Mucosa of rectum (tissue), 2 donors: ENCODE results near the gene EPHA4.

Experiments used
- H3K27ac ChIP-seq, 2 donors: one replicate each; pipeline ENCODE4 v1.7.0; 2013; ENCODE audit warnings: inconsistent platforms in 2 of 2, low read depth in 2 of 2, low read length in 2 of 2
- H3K27me3 ChIP-seq, 2 donors: one replicate each; pipeline ENCODE4 v1.7.0; 2013; ENCODE audit warnings: low read length in 2 of 2; ENCODE audit not compliant: control insufficient read depth in 2 of 2, insufficient read depth in 2 of 2
- H3K36me3 ChIP-seq, 2 donors: one replicate each; pipeline ENCODE4 v1.7.0; 2013; ENCODE audit warnings: low read length in 2 of 2; ENCODE audit not compliant: control insufficient read depth in 2 of 2, insufficient read depth in 2 of 2
- H3K4me1 ChIP-seq, 2 donors: one replicate each; pipeline ENCODE4 v1.7.0; 2013; ENCODE audit warnings: low read length in 2 of 2, mild to moderate bottlenecking in 1 of 2; ENCODE audit not compliant: control insufficient read depth in 2 of 2, insufficient read depth in 2 of 2
- H3K4me3 ChIP-seq, 2 donors: one replicate each; pipeline ENCODE4 v1.7.0; 2013; ENCODE audit warnings: low read length in 2 of 2
- H3K9ac ChIP-seq, 2 donors: one replicate each; pipeline ENCODE4 v1.7.0; 2013; ENCODE audit warnings: low read length in 2 of 2, low read depth in 1 of 2, mild to moderate bottlenecking in 1 of 2
- H3K9me3 ChIP-seq, 2 donors: one replicate each; pipeline ENCODE4 v1.7.0; 2013; ENCODE audit warnings: low read length in 2 of 2; ENCODE audit not compliant: control insufficient read depth in 2 of 2
- donor health status: healthy.
- donor health status: Normal muscosa, but diverticular disease.

EPHA4 gene

GRCh38 chr2:221449406-221449805 lies 122.7 kb downstream of the EPHA4 start:
- Histone ChIP-seq H3K4me3 (no peak overlapping the region), H3K27me3 (no peaks in the 10 kb centered on the region)

GRCh38 chr2:221448844-221449390 lies 123.2 kb downstream of the EPHA4 start:
- no peak overlapping the region for H3K9ac ChIP-seq
- no peaks in the 10 kb centered on the region for H3K36me3 ChIP-seq
- no peaks in the 10 kb centered on the region for H3K9me3 ChIP-seq
- no peaks in the 10 kb centered on the region for H3K27me3 ChIP-seq
- H3K27ac ChIP-seq: no peak overlapping the region
- no peaks in the 10 kb centered on the region for H3K4me1 ChIP-seq
- H3K4me3 ChIP-seq: no peak overlapping the region

More at GRCh38 chr2:221449406-221449805, 122.7 kb downstream of the EPHA4 start:
- Histone ChIP-seq H3K9me3 (no peaks in the 10 kb centered on the region), H3K27ac (no peak overlapping the region), H3K36me3 (peaks cover 0 to 3% of the 10 kb centered on the region in 2 donors), H3K4me1 (no peaks in the 10 kb centered on the region), H3K9ac (no peak overlapping the region)

- Histone ChIP-seq H3K27ac (no peak overlapping the region), H3K27me3 (no peaks in the 10 kb centered on the region), H3K9ac (no peak overlapping the region), H3K4me3 (no peak overlapping the region), H3K36me3 (no peaks in the 10 kb centered on the region), H3K4me1 (no peaks in the 10 kb centered on the region), H3K9me3 (no peaks in the 10 kb centered on the region)
Observed at GRCh38 chr2:221448057-221448843, 123.9 kb downstream of the EPHA4 start.

- no peaks in the 10 kb centered on the region for H3K27me3 ChIP-seq
- no peak overlapping the region for H3K4me3 ChIP-seq
- no peaks in the 10 kb centered on the region for H3K4me1 ChIP-seq
- H3K9ac ChIP-seq: no peak overlapping the region
- no peaks in the 10 kb centered on the region for H3K9me3 ChIP-seq
- H3K27ac ChIP-seq: no peak overlapping the region
- H3K36me3 ChIP-seq: peaks cover 0 to 5% of the 10 kb centered on the region in 2 donors
Observed at GRCh38 chr2:221447310-221447709, 124.8 kb downstream of the EPHA4 start.

GRCh38 chr2:221446140-221446539 lies 126.0 kb downstream of the EPHA4 start:
- H3K27me3 ChIP-seq: no peaks in the 10 kb centered on the region

GRCh38 chr2:221444106-221444505 lies 128.0 kb downstream of the EPHA4 start:
- no peak overlapping the region for H3K9ac ChIP-seq
- peaks cover 0 to 15% of the 10 kb centered on the region in 2 donors for H3K36me3 ChIP-seq
- no peaks in the 10 kb centered on the region for H3K4me1 ChIP-seq
- no peak overlapping the region for H3K27ac ChIP-seq
- H3K27me3 ChIP-seq: no peaks in the 10 kb centered on the region
- no peaks in the 10 kb centered on the region for H3K9me3 ChIP-seq
- H3K4me3 ChIP-seq: no peak overlapping the region

More at GRCh38 chr2:221446140-221446539, 126.0 kb downstream of the EPHA4 start:
- Histone ChIP-seq H3K9me3 (no peaks in the 10 kb centered on the region), H3K4me1 (no peaks in the 10 kb centered on the region), H3K36me3 (peaks cover 0 to 15% of the 10 kb centered on the region in 2 donors), H3K27ac (no peak overlapping the region), H3K4me3 (no peak overlapping the region), H3K9ac (no peak overlapping the region)

- no peaks in the 10 kb centered on the region for H3K27me3 ChIP-seq
- no peak overlapping the region for H3K9ac ChIP-seq
- no peaks in the 10 kb centered on the region for H3K9me3 ChIP-seq
- H3K27ac ChIP-seq: no peak overlapping the region
- no peaks in the 10 kb centered on the region for H3K4me1 ChIP-seq
- peaks cover 0 to 15% of the 10 kb centered on the region in 2 donors for H3K36me3 ChIP-seq
- H3K4me3 ChIP-seq: no peak overlapping the region
Observed at GRCh38 chr2:221443645-221444044, 128.5 kb downstream of the EPHA4 start.

GRCh38 chr2:221442128-221442527 lies 130.0 kb downstream of the EPHA4 start:
- Histone ChIP-seq H3K4me1 (no peaks in the 10 kb centered on the region), H3K27me3 (no peaks in the 10 kb centered on the region), H3K9me3 (no peaks in the 10 kb centered on the region)

GRCh38 chr2:221439761-221440479 lies 132.2 kb downstream of the EPHA4 start:
- Histone ChIP-seq H3K4me3 (no peak overlapping the region), H3K36me3 (peaks cover 0 to 15% of the 10 kb centered on the region in 2 donors), H3K9ac (no peak overlapping the region), H3K4me1 (no peaks in the 10 kb centered on the region), H3K27ac (no peak overlapping the region), H3K9me3 (no peaks in the 10 kb centered on the region), H3K27me3 (no peaks in the 10 kb centered on the region)

More at GRCh38 chr2:221442128-221442527, 130.0 kb downstream of the EPHA4 start:
- Histone ChIP-seq H3K27ac (no peak overlapping the region), H3K9ac (no peak overlapping the region), H3K4me3 (no peak overlapping the region), H3K36me3 (peaks cover 0 to 15% of the 10 kb centered on the region in 2 donors)

- peaks cover 0 to 14% of the 10 kb centered on the region in 2 donors for H3K36me3 ChIP-seq
Observed at GRCh38 chr2:221437056-221437455, 135.0 kb downstream of the EPHA4 start.

More at GRCh38 chr2:221437056-221437455, 135.0 kb downstream of the EPHA4 start:
- H3K4me3 ChIP-seq: no peak overlapping the region
- H3K27me3 ChIP-seq: no peaks in the 10 kb centered on the region
- H3K9ac ChIP-seq: no peak overlapping the region
- H3K9me3 ChIP-seq: no peaks in the 10 kb centered on the region
- no peak overlapping the region for H3K27ac ChIP-seq
- H3K4me1 ChIP-seq: no peaks in the 10 kb centered on the region
